Measurements from ENCODE around the gene CDNF.

CDNF gene

DNA sequence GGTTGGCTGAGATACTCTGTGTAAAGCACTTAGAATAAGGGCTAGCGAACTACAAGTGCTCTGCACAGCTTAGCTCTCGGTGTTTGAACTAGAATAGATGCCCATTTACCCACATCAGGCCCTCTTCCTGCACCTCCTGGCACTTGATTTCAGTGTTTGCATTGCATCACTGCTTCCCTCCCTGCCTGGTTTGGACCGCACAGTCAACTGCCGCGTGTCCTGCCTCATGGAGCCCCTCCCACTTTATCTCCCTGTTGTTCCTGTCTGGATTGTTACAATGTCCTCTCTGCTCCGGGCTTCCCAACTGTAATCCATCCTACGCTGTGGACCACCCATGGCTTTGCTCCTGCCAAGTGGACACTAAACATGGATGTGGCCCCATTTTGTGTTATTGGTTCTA is 65.4 kb downstream of the CDNF start:
- no peak overlapping the region for H3K4me3 ChIP-seq (ENCODE audit: control insufficient read depth, low read depth, low read length)
- TF ChIP-seq, protein P1, sequence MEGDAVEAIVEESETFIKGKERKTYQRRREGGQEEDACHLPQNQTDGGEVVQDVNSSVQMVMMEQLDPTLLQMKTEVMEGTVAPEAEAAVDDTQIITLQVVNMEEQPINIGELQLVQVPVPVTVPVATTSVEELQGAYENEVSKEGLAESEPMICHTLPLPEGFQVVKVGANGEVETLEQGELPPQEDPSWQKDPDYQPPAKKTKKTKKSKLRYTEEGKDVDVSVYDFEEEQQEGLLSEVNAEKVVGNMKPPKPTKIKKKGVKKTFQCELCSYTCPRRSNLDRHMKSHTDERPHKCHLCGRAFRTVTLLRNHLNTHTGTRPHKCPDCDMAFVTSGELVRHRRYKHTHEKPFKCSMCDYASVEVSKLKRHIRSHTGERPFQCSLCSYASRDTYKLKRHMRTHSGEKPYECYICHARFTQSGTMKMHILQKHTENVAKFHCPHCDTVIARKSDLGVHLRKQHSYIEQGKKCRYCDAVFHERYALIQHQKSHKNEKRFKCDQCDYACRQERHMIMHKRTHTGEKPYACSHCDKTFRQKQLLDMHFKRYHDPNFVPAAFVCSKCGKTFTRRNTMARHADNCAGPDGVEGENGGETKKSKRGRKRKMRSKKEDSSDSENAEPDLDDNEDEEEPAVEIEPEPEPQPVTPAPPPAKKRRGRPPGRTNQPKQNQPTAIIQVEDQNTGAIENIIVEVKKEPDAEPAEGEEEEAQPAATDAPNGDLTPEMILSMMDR (IDR thresholded peaks at IDR 0.05; ENCODE audit: control insufficient read depth, insufficient read depth, low read depth, low read length, missing control alignments) = no peak
- no peak for DNase-seq (ENCODE audit: low read depth)

DNA sequence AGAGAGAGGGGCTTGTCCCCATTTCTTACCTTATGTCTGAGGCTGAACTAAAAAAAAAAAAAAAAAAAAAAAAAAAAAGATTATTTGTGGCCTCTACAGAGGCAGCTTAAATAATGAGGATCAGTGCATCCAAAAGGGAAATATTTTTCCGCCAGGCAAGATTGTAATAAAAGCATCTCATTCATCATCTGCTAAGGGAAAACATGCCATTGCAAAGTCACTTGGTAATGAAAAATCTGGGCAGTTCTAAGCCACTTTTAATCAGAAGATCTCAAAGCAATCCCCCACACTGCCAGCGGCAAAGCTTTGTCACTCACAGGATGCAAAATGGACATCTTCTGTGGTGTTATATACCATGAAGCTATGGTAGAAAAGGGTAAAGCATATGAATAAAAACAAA is 66.9 kb downstream of the CDNF start:
- TF ChIP-seq, protein P1 (IDR thresholded peaks at IDR 0.05; ENCODE audit: control insufficient read depth, insufficient read depth, low read depth, low read length, missing control alignments) = no peak
- no peak overlapping the region for H3K4me3 ChIP-seq (ENCODE audit: control insufficient read depth, low read depth, low read length)
- DNase-seq (ENCODE audit: low read depth) = no peak
